CD4-positive, CD25-positive, alpha-beta regulatory T cell (primary cell): Measurements from ENCODE around the gene PPFIA4. TPM values are rescaled to one million over a fixed set of nuclear protein-coding genes. Genes with fewer than 3 reads are reported as not detected.

ENCODE experiments used
- ATAC-seq, 2 donors: fragments of 150-1000 bp; cut with Tn5 transposase; one replicate each; pipeline ENCODE4 v1.10.0; 2021; ENCODE audit warnings: low read depth in 2 of 2, moderate number of reproducible peaks in 2 of 2, moderate library complexity in 1 of 2
- DNase-seq, 3 donors: peaks; one replicate each; pipeline versions ENCODE4 v3.0.0 to v3.0.0-alpha.2; 2012 to 2022; ENCODE audit warnings: mixed read lengths in 1 of 3
- H3K27ac ChIP-seq: one replicate; pipeline ENCODE4 v1.7.0; 2013; ENCODE audit warnings: mild to moderate bottlenecking, low read length; ENCODE audit not compliant: insufficient read depth, poor library complexity, severe bottlenecking
- H3K27me3 ChIP-seq: one replicate; pipeline ENCODE4 v1.7.0; 2013; ENCODE audit warnings: low read length; ENCODE audit not compliant: control insufficient read depth, insufficient read depth
- H3K36me3 ChIP-seq: one replicate; pipeline ENCODE4 v1.7.0; 2013; ENCODE audit warnings: mild to moderate bottlenecking, low read length, moderate library complexity; ENCODE audit not compliant: control insufficient read depth, insufficient read depth
- H3K4me1 ChIP-seq: 2 replicates; pipeline ENCODE4 v1.7.0; 2013; ENCODE audit warnings: mild to moderate bottlenecking, low read length; ENCODE audit not compliant: insufficient read depth, control insufficient read depth, poor library complexity, severe bottlenecking
- H3K4me3 ChIP-seq: one replicate; pipeline ENCODE4 v1.7.0; 2013; ENCODE audit warnings: low read depth, mild to moderate bottlenecking, low read length, moderate library complexity
- H3K9me3 ChIP-seq, 2 experiments: 1 replicate in 1 of 2; 2 replicates in 1 of 2; pipeline ENCODE4 v1.7.0; 2013; ENCODE audit warnings: low read length in 2 of 2, mild to moderate bottlenecking in 1 of 2, moderate library complexity in 1 of 2; ENCODE audit not compliant: control insufficient read depth in 2 of 2
- H3K27ac Mint-ChIP-seq, 3 donors: one replicate each; pipeline ENCODE4 v1.8.0; 2020 to 2022; ENCODE audit warnings: mild to moderate bottlenecking in 3 of 3, mixed read lengths in 3 of 3, moderate library complexity in 2 of 3
- H3K27me3 Mint-ChIP-seq: one replicate; pipeline ENCODE4 v1.8.0; 2022; ENCODE audit warnings: mild to moderate bottlenecking, mixed read lengths
- H3K36me3 Mint-ChIP-seq: one replicate; pipeline ENCODE4 v1.8.0; 2020; ENCODE audit warnings: mixed read lengths
- H3K4me1 Mint-ChIP-seq, 4 donors: one replicate each; pipeline ENCODE4 v1.8.0; 2020 to 2022; ENCODE audit warnings: mixed read lengths in 4 of 4, mild to moderate bottlenecking in 1 of 4
- H3K4me3 Mint-ChIP-seq, 4 donors: one replicate each; pipeline ENCODE4 v1.8.0; 2020 to 2022; ENCODE audit warnings: mild to moderate bottlenecking in 4 of 4, mixed read lengths in 4 of 4, moderate library complexity in 3 of 4
- H3K9me3 Mint-ChIP-seq, 7 donors: one replicate each; pipeline ENCODE4 v1.8.0; 2020 to 2022; ENCODE audit warnings: mixed read lengths in 7 of 7, mild to moderate bottlenecking in 3 of 7, moderate library complexity in 2 of 7
- polyA plus RNA-seq, 4 donors: library from polyadenylated mRNA; unstranded; fragments of 300-500 nt; fragmentation: Illumina TruSeq; gene quantifications; one replicate each; pipeline ENCODE4 v1.2.3, GENCODE V29; 2021
- total RNA-seq: library from RNA; stranded (reverse); gene quantifications from one replicate; pipeline ENCODE4 v1.2.3, GENCODE V29; 2022

PPFIA4 gene
- total and polyA plus RNA-seq, 5 donors from 2014 or later = 0.96 TPM; not detected in 4

GRCh38 chr1:203083463-203083921, 57.2 kb downstream of the PPFIA4 start:
- H3K27me3 ChIP-seq = no peaks in the 10 kb centered on the region
- no peak for DNase-seq

GRCh38 chr1:203084588-203085527, 58.6 kb downstream of the PPFIA4 start:
- H3K4me1 ChIP-seq = no peaks in the 10 kb centered on the region
- H3K36me3 Mint-ChIP-seq = no peaks in the 10 kb centered on the region
- peaks cover 0 to 3% (median 0%) of the 10 kb centered on the region in 7 donors for H3K9me3 Mint-ChIP-seq
- H3K9me3 ChIP-seq = no peaks in the 10 kb centered on the region
- no peak overlapping the region for H3K27ac Mint-ChIP-seq
- peak in 1 of 3 donors; percentile 11 for DNase-seq
- no peaks in the 10 kb centered on the region for H3K27me3 ChIP-seq
- no peaks in the 10 kb centered on the region for H3K4me1 Mint-ChIP-seq
- peaks cover 18% of the 10 kb centered on the region for H3K27me3 Mint-ChIP-seq
- H3K4me3 ChIP-seq = no peak overlapping the region
- H3K4me3 Mint-ChIP-seq = no peak overlapping the region
- H3K27ac ChIP-seq = no peak overlapping the region
- H3K36me3 ChIP-seq = no peaks in the 10 kb centered on the region
- ATAC-seq = no peak

More at GRCh38 chr1:203083463-203083921, 57.2 kb downstream of the PPFIA4 start:
- H3K4me3 ChIP-seq = no peak overlapping the region
- Mint-ChIP-seq H3K9me3 (peaks cover 0 to 3% (median 0%) of the 10 kb centered on the region in 7 donors), H3K27me3 (peaks cover 15% of the 10 kb centered on the region), H3K4me1 (no peaks in the 10 kb centered on the region), H3K27ac (no peak overlapping the region), H3K4me3 (no peak overlapping the region), H3K36me3 (no peaks in the 10 kb centered on the region)
- no peak for ATAC-seq
- no peaks in the 10 kb centered on the region for H3K4me1 ChIP-seq
- no peaks in the 10 kb centered on the region for H3K36me3 ChIP-seq
- no peak overlapping the region for H3K27ac ChIP-seq
- H3K9me3 ChIP-seq = no peaks in the 10 kb centered on the region

DNA sequence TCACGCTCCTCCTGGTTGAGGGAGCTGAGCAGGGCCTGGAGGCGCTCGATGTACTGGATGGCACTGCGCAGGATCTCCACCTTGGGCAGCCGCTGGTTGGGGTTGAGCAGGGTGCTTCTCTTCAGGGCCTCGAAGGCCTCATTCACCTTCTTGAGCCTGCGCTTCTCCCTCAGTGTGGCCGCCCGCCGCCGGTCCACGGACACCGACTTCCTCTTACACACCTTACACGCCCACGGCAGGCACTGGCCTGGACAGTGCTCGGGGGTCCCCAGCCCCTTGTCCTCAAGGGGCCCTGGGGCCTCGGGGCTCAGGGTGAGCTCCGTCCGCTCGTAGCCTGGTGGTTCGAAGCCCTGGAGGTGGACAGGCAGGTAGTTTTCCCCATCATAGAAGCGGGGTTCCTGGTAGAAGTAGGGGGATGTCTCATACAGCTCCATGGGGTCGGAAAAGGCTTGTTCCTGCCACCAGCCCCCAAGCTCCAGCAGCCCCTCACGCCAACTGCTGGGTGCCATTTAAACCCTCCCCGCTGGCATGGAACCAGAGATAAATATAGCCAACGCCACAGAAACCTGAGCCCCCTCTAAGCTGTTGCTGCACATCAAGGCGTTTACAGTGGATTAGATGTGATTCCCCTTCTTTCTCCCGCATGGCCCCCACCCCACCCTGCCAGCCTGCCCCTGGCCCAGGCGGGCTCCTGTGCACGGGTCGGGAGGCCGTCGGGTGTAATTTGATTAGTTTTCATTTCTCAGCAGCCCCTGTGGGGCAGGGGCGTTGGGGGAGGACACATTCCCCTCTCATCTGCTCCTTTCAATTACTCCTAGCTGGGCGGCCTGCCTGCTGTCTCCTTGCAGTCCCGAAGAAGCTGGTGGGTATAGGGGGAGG, 59.5 kb downstream of the PPFIA4 start, which contains the start of gene MYOG:
TSS of gene MYOG (minus strand) at position 485 of the 879 bp plus-strand sequence. CDS start at position 434, 51 bp downstream.
- no peaks in the 10 kb centered on the region for H3K4me1 ChIP-seq
- no peak within 1 kb of the TSS for H3K4me3 Mint-ChIP-seq
- H3K27ac Mint-ChIP-seq = no peak within 1 kb of the TSS

DNA sequence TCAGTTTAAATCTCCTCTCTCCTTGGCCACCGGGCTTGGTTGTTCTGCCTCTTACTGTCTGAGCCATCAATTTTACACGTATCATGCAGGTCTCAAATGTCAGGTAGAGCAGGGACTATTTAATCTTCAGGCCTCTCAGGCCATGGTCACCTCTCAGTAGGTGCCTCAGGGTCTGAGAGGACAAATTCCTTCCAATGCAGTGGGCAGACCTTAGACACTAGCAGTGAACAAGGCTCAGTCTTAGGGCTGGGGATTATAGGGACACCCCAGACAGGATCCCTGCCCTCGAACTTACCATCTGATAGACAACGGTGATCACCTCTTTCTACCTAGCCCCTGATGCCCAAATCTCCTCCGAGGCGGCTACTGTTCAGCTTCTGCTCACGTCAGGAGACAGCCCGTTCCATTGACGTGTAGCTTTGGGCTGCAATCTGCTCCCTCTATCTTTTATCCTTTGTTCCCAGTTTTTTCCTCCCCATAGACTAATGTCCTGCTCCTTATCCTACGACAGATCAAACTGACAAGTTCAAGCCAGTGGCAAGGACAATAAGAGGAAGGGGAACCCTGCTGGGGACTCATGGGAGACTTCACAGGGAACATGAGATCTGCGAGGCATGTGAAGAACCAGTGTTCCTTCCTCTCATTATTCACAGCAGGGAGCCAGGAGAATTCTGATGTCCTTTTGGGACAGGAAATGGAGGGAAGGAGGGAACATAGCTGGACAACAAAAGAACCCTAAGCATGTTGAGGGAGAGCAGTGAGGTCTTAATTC, 60.9 kb downstream of the PPFIA4 start:
- no peaks in the 10 kb centered on the region for H3K9me3 ChIP-seq
- H3K4me3 ChIP-seq = no peak overlapping the region
- DNase-seq (no peak), ATAC-seq (no peak)
- no peaks in the 10 kb centered on the region for H3K36me3 ChIP-seq
- Mint-ChIP-seq H3K9me3 (peaks cover 0 to 5% (median 0%) of the 10 kb centered on the region in 7 donors), H3K4me1 (no peaks in the 10 kb centered on the region), H3K36me3 (no peaks in the 10 kb centered on the region), H3K4me3 (no peak overlapping the region), H3K27me3 (peaks cover 14% of the 10 kb centered on the region), H3K27ac (no peak overlapping the region)
- no peaks in the 10 kb centered on the region for H3K4me1 ChIP-seq
- no peaks in the 10 kb centered on the region for H3K27me3 ChIP-seq
- H3K27ac ChIP-seq = no peak overlapping the region

More for the DNA sequence above, 59.5 kb downstream of the PPFIA4 start, which contains the start of gene MYOG:
- Histone ChIP-seq H3K4me3 (no peak within 1 kb of the TSS), H3K27me3 (no peaks in the 10 kb centered on the region), H3K9me3 (no peaks in the 10 kb centered on the region), H3K27ac (no peak within 1 kb of the TSS), H3K36me3 (no peaks in the 10 kb centered on the region)
- H3K4me1 Mint-ChIP-seq = no peaks in the 10 kb centered on the region
- peaks cover 0 to 5% (median 0%) of the 10 kb centered on the region in 7 donors for H3K9me3 Mint-ChIP-seq
- ATAC-seq (no peak), DNase-seq (no peak)
- peaks cover 16% of the 10 kb centered on the region for H3K27me3 Mint-ChIP-seq
- no peaks in the 10 kb centered on the region for H3K36me3 Mint-ChIP-seq

- H3K4me1 Mint-ChIP-seq = no peaks in the 10 kb centered on the region
- peaks cover 22% of the 10 kb centered on the region for H3K27me3 Mint-ChIP-seq
- ATAC-seq = no peak
- Histone ChIP-seq H3K27ac (no peak overlapping the region), H3K36me3 (no peaks in the 10 kb centered on the region), H3K9me3 (no peaks in the 10 kb centered on the region), H3K27me3 (no peaks in the 10 kb centered on the region), H3K4me1 (no peaks in the 10 kb centered on the region), H3K4me3 (no peak overlapping the region)
- no peak for DNase-seq
- H3K27ac Mint-ChIP-seq = no peak overlapping the region
- H3K9me3 Mint-ChIP-seq = peaks cover 0 to 5% (median 0%) of the 10 kb centered on the region in 7 donors
- H3K4me3 Mint-ChIP-seq = no peak overlapping the region
- no peaks in the 10 kb centered on the region for H3K36me3 Mint-ChIP-seq
Measured at GRCh38 chr1:203088441-203088840, 62.1 kb downstream of the PPFIA4 start.

- peaks cover 21% of the 10 kb centered on the region for H3K27me3 Mint-ChIP-seq
- H3K4me3 ChIP-seq = no peak overlapping the region
- no peaks in the 10 kb centered on the region for H3K9me3 ChIP-seq
- no peaks in the 10 kb centered on the region for H3K4me1 Mint-ChIP-seq
- H3K36me3 Mint-ChIP-seq = no peaks in the 10 kb centered on the region
- DNase-seq = no peak
- H3K36me3 ChIP-seq = no peaks in the 10 kb centered on the region
- H3K27me3 ChIP-seq = no peaks in the 10 kb centered on the region
- ATAC-seq = no peak
- no peak overlapping the region for H3K4me3 Mint-ChIP-seq
- H3K27ac Mint-ChIP-seq = peak overlapping the region in 1 of 3 donors; percentile 32
- no peak overlapping the region for H3K27ac ChIP-seq
- H3K9me3 Mint-ChIP-seq = peaks cover 0 to 5% (median 0%) of the 10 kb centered on the region in 7 donors
- no peaks in the 10 kb centered on the region for H3K4me1 ChIP-seq
Measured at GRCh38 chr1:203089001-203089650, 62.8 kb downstream of the PPFIA4 start.
